GM12892 (cell line): ENCODE measurements around the gene RGL4.

ENCODE experiments used
- DNase-seq: peaks from one replicate; pipeline ENCODE4 v3.0.0; 2011; ENCODE audit not compliant: insufficient read length
- FAIRE-seq: peaks from 2 replicates; lab custom pipeline; 2011; peaks lifted over from hg19 to GRCh38; lab: Jason Lieb, UNC
- POLR2A ChIP-seq: IDR thresholded peaks from 2 replicates; pipeline ENCODE4 v1.6.1; 2011; ENCODE audit warnings: low read depth, low read length, control low read depth
- POLR2AphosphoS5 ChIP-seq: IDR thresholded peaks from 2 replicates; pipeline ENCODE4 v1.6.1; 2011; ENCODE audit warnings: low read depth, low read length, control low read depth
- TAF1 ChIP-seq: IDR thresholded peaks from 2 replicates; pipeline ENCODE4 v1.6.1; 2011; ENCODE audit warnings: low read depth, mild to moderate bottlenecking, control low read depth, low read length, borderline replicate concordance

RGL4 gene

GRCh38 chr22:23737696-23738095 is 46.9 kb downstream of the RGL4 start:
- TF ChIP-seq TAF1, result no peak
- no peak for TF ChIP-seq POLR2AphosphoS5
- FAIRE-seq (no peak), DNase-seq (no peak)

- no peak for DNase-seq
- FAIRE-seq, result no peak
- TF ChIP-seq POLR2A (no peak), TAF1 (no peak), POLR2AphosphoS5 (no peak)
Measured at GRCh38 chr22:23742505-23743264, 51.9 kb downstream of the RGL4 start.

GRCh38 chr22:23743303-23743705 is 52.5 kb downstream of the RGL4 start:
- DNase-seq (no peak), FAIRE-seq (no peak)
- no peak for TF ChIP-seq TAF1
- no peak for TF ChIP-seq POLR2A
- TF ChIP-seq POLR2AphosphoS5, result no peak

- DNase-seq (no peak), FAIRE-seq (no peak)
- no peak for TF ChIP-seq POLR2A
- TF ChIP-seq TAF1, result no peak
- TF ChIP-seq POLR2AphosphoS5, result no peak
Measured at GRCh38 chr22:23744001-23744400, 53.2 kb downstream of the RGL4 start.

- TF ChIP-seq TAF1, result no peak
- TF ChIP-seq POLR2A, result no peak
- TF ChIP-seq POLR2AphosphoS5, result no peak
- no peak for DNase-seq
- no peak for FAIRE-seq
Measured at GRCh38 chr22:23744485-23744884, 53.7 kb downstream of the RGL4 start.

- FAIRE-seq (no peak), DNase-seq (no peak)
- TF ChIP-seq POLR2AphosphoS5 (no peak), TAF1 (no peak), POLR2A (no peak)
Measured at GRCh38 chr22:23745791-23746190, 55.0 kb downstream of the RGL4 start.
